A549 (cell line): ENCODE results near the gene C3orf22. TPM values are rescaled to one million over a fixed set of nuclear protein-coding genes. Genes with fewer than 3 reads are reported as not detected.
A peak's percentile ranks its signal among the peaks of the same experiment; 100 is the strongest.

Source experiments
- ATAC-seq, 2 experiments: fragments of 200-7000 bp in 1 of 2; fragments of >200 bp in 1 of 2; cut with Nextera tagmentation in 1 of 2; cut with Tn5 transposase in 1 of 2; 3 replicates each; pipeline versions ENCODE4 v1.8.0 to v1.9.1; 2018 to 2020; ENCODE audit warnings: mild to moderate bottlenecking in 1 of 2, moderate library complexity in 1 of 2
- CTCF ChIA-PET: fragments of 300-600 bp; sonication (Branson Sonifier 250); formaldehyde crosslinking; extraction: SDS; loops from one replicate; lab custom pipeline; 2021; ENCODE audit warnings: antibody characterized with exemption, inconsistent platforms; lab: Yijun Ruan, JAX
- POLR2A ChIA-PET: fragments of 350-600 bp; formaldehyde crosslinking; extraction: SDS; loops from one replicate; lab custom pipeline; 2021; ENCODE audit warnings: antibody characterized with exemption, inconsistent platforms; lab: Yijun Ruan, JAX
- DNase-seq, 2 experiments: peaks; one replicate each; pipeline versions ENCODE4 v3.0.0 to v3.0.0-alpha.2; 2011 to 2016; ENCODE audit warnings: low read depth in 1 of 2, low spot score in 1 of 2
- FAIRE-seq: peaks from 2 replicates; lab custom pipeline; 2011; peaks lifted over from hg19 to GRCh38; lab: Jason Lieb, UNC
- H3K27ac ChIP-seq, 2 experiments: fragments of >200 bp; sonication (Bioruptor Twin); formaldehyde crosslinking; 3 replicates each; pipeline ENCODE4 v1.5.1; 2016 to 2017
- H3K4me1 ChIP-seq: fragments of >200 bp; sonication (Bioruptor Twin); formaldehyde crosslinking; 3 replicates; pipeline ENCODE4 v1.6.1; 2016
- H3K4me2 ChIP-seq: fragments of >200 bp; sonication (Bioruptor Twin); formaldehyde crosslinking; 3 replicates; pipeline ENCODE4 v1.6.1; 2016
- H3K4me3 ChIP-seq: fragments of >200 bp; sonication (Bioruptor Twin); formaldehyde crosslinking; 3 replicates; pipeline ENCODE4 v1.5.1; 2016
- H3K9me3 ChIP-seq: fragments of >200 bp; sonication (Bioruptor Twin); formaldehyde crosslinking; 3 replicates; pipeline ENCODE4 v1.6.1; 2016
- BCL3 ChIP-seq: fragments of >200 bp; sonication (Bioruptor Twin); formaldehyde crosslinking; IDR thresholded peaks from 3 replicates; pipeline ENCODE4 v1.6.1; 2016
- CBX2 ChIP-seq: fragments of 200-600 bp; sonication (generic); IDR thresholded peaks from 2 replicates; pipeline ENCODE4 v1.6.1; 2016; ENCODE audit warnings: low read depth, mild to moderate bottlenecking, borderline replicate concordance
- CEBPB ChIP-seq, 2 experiments: fragments of >200 bp in 1 of 2; sonication (Bioruptor Twin) in 1 of 2; formaldehyde crosslinking in 1 of 2; IDR thresholded peaks; 2 replicates each; pipeline ENCODE4 v1.6.1; 2012 to 2016
- EHF ChIP-seq: fragments of 250-450 bp; sonication (Bioruptor Pico); IDR thresholded peaks from 2 replicates; pipeline ENCODE4 v1.5.0; 2020; ENCODE audit warnings: mild to moderate bottlenecking
- EHMT2 ChIP-seq: fragments of 200-600 bp; sonication (generic); IDR thresholded peaks from 2 replicates; pipeline ENCODE4 v1.6.1; 2016; ENCODE audit warnings: antibody characterized with exemption, low read depth, mild to moderate bottlenecking, moderate library complexity
- FOSL2 ChIP-seq, 2 experiments: fragments of 450-650 bp in 1 of 2; fragments of >200 bp in 1 of 2; sonication (Bioruptor Twin) in 1 of 2; formaldehyde crosslinking; IDR thresholded peaks; 2 replicates each; pipeline versions ENCODE4 v1.5.0 to v1.6.1; 2016 to 2020; ENCODE audit warnings: mild to moderate bottlenecking in 1 of 2, moderate library complexity in 1 of 2
- HMGXB4 ChIP-seq: fragments of 250-450 bp; sonication (Bioruptor Pico); IDR thresholded peaks from 2 replicates; pipeline ENCODE4 v1.5.0; 2021; ENCODE audit warnings: mild to moderate bottlenecking, moderate library complexity, borderline replicate concordance
- HOXB5 ChIP-seq: fragments of 250-450 bp; sonication (Bioruptor Pico); IDR thresholded peaks from 2 replicates; pipeline ENCODE4 v1.5.0; 2020; ENCODE audit warnings: mild to moderate bottlenecking, moderate library complexity
- KDM1A ChIP-seq: fragments of 200-600 bp; sonication (generic); IDR thresholded peaks from 2 replicates; pipeline ENCODE4 v1.6.1; 2016; ENCODE audit warnings: low read depth, mild to moderate bottlenecking
- NR3C1 ChIP-seq: fragments of >200 bp; sonication (Bioruptor Twin); formaldehyde crosslinking; IDR thresholded peaks from 3 replicates; pipeline ENCODE4 v1.6.1; 2017
- PBX3 ChIP-seq: IDR thresholded peaks from 2 replicates; pipeline ENCODE4 v1.6.1; 2012
- POLR2AphosphoS2 ChIP-seq: conservative IDR thresholded peaks from 2 replicates; pipeline ENCODE4 v1.6.1; 2012; ENCODE audit warnings: low read length, improper control_type of control experiment, inconsistent platforms
- RFX5 ChIP-seq: fragments of 450-650 bp; IDR thresholded peaks from 2 replicates; pipeline ENCODE4 v1.7.1; 2014; ENCODE audit warnings: antibody characterized with exemption, mild to moderate bottlenecking, moderate library complexity
- SMC3 ChIP-seq: fragments of >200 bp; sonication (Bioruptor Twin); formaldehyde crosslinking; IDR thresholded peaks from 3 replicates; pipeline ENCODE4 v1.6.1; 2018; ENCODE audit warnings: inconsistent platforms
- SREBF2 ChIP-seq: fragments of 450-650 bp; IDR thresholded peaks from 2 replicates; pipeline ENCODE4 v1.6.1; 2014; ENCODE audit warnings: mild to moderate bottlenecking, moderate library complexity
- TFCP2L1 ChIP-seq: fragments of 250-450 bp; sonication (Bioruptor Pico); IDR thresholded peaks from 2 replicates; pipeline ENCODE4 v1.5.0; 2021; ENCODE audit warnings: mild to moderate bottlenecking
- TP53 ChIP-seq: fragments of 250-450 bp; sonication (Bioruptor Pico); IDR thresholded peaks from 2 replicates; pipeline ENCODE4 v1.5.0; 2021; ENCODE audit warnings: mild to moderate bottlenecking, moderate library complexity
- ZNF302 ChIP-seq: fragments of 250-450 bp; sonication (Bioruptor Pico); IDR thresholded peaks from 2 replicates; pipeline ENCODE4 v1.9.0; 2021; ENCODE audit warnings: inconsistent platforms, mild to moderate bottlenecking, moderate library complexity
- WGBS: methylation state at CpG from one replicate; pipeline ENCODE4 v1.1.6; 2017; ENCODE audit errors: missing lambda C conversion rate; 5-methylcytosine and 5-hydroxymethylcytosine counted together
- polyA plus RNA-seq, 4 experiments: library from polyadenylated mRNA; depleted of rRNA in 3 of 4; stranded (reverse); fragments of >200 nt; fragmentation: RNase III in 1 of 4; extraction: RNeasy Plus Mini Kit Qiagen cat#74134 plus additional on column Dnase treatment in 1 of 4; gene quantifications; 2 replicates in 3 of 4; 3 replicates in 1 of 4; pipeline ENCODE4 v1.2.3, GENCODE V29; 2011 to 2017
- TF ChIP-seq, protein P1 (sequence below): fragments of 150-350 bp; IDR thresholded peaks from 2 replicates; pipeline ENCODE4 v1.6.1; 2014; ENCODE audit warnings: low read depth, mild to moderate bottlenecking, low read length
- TF ChIP-seq, protein P2 (sequence below): fragments of 250-450 bp; sonication (Bioruptor Pico); IDR thresholded peaks from 2 replicates; pipeline ENCODE4 v1.5.0; 2020; ENCODE audit warnings: low read depth, mild to moderate bottlenecking, moderate library complexity
- TF ChIP-seq, protein P3 (sequence below): fragments of 450-650 bp; IDR thresholded peaks from 2 replicates; pipeline ENCODE4 v1.6.1; 2014; ENCODE audit warnings: antibody characterized with exemption
- TF ChIP-seq, protein P4 (sequence below): IDR thresholded peaks from 2 replicates; pipeline ENCODE4 v1.6.1; 2012

Gene C3orf22
- polyA plus RNA-seq, 2 of the 4 experiments (the other 2 are of a cell fraction), result not detected

DNA sequence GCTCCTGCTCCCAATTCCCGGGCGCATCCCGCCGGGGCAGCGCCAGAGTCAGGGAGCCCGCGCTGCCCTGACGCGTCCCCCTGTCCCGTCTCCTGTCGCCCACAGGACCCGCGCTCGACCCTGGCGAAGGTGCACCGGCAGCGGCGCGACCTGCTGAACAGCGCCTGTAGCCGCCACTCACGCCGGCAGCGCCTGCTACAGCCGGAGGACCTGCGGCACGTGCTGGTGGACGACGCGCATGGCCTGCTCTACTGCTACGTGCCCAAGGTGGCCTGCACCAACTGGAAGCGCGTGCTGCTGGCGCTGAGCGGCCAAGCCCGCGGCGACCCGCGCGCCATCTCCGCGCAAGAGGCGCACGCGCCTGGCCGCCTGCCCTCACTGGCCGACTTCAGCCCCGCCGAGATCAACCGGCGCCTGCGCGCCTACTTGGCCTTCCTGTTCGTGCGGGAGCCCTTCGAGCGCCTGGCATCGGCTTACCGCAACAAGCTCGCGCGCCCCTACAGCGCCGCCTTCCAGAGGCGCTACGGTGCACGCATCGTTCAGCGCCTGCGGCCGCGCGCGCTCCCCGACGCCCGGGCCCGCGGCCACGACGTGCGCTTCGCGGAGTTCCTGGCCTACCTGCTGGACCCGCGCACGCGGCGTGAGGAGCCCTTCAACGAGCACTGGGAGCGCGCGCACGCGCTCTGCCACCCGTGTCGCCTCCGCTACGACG lies 16.9 kb downstream of the C3orf22 start:
- 98% methylated on average over 51 of the region's 101 CpGs for WGBS
- ChIA-PET CTCF (no interaction called here), POLR2A (no interaction called here)
- TF ChIP-seq TFCP2L1 (CRISPR knock-in tag) (no peak), ZNF302 (CRISPR knock-in tag) (no peak), POLR2AphosphoS2 (no peak), NR3C1 (no peak), KDM1A (no peak), SREBF2 (no peak), SMC3 (no peak), HOXB5 (CRISPR knock-in tag) (no peak), EHMT2 (no peak), BCL3 (no peak), EHF (CRISPR knock-in tag) (no peak), HMGXB4 (CRISPR knock-in tag) (no peak), RFX5 (no peak)
- TF ChIP-seq, protein P1, sequence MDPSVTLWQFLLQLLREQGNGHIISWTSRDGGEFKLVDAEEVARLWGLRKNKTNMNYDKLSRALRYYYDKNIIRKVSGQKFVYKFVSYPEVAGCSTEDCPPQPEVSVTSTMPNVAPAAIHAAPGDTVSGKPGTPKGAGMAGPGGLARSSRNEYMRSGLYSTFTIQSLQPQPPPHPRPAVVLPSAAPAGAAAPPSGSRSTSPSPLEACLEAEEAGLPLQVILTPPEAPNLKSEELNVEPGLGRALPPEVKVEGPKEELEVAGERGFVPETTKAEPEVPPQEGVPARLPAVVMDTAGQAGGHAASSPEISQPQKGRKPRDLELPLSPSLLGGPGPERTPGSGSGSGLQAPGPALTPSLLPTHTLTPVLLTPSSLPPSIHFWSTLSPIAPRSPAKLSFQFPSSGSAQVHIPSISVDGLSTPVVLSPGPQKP, result no peak
- TF ChIP-seq, protein P2, sequence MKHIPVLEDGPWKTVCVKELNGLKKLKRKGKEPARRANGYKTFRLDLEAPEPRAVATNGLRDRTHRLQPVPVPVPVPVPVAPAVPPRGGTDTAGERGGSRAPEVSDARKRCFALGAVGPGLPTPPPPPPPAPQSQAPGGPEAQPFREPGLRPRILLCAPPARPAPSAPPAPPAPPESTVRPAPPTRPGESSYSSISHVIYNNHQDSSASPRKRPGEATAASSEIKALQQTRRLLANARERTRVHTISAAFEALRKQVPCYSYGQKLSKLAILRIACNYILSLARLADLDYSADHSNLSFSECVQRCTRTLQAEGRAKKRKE (CRISPR knock-in tag), result no peak
- no peak overlapping the region for H3K4me2 ChIP-seq
- peaks cover 10% of the 10 kb centered on the region; the same call in 1 of the 3 replicates for H3K4me1 ChIP-seq
- ATAC-seq, result no peak
- DNase-seq, result no peak
- FAIRE-seq, result no peak
- no peak overlapping the region for H3K4me3 ChIP-seq
- H3K27ac ChIP-seq, result no peak overlapping the region
- no peaks in the 10 kb centered on the region for H3K9me3 ChIP-seq

DNA sequence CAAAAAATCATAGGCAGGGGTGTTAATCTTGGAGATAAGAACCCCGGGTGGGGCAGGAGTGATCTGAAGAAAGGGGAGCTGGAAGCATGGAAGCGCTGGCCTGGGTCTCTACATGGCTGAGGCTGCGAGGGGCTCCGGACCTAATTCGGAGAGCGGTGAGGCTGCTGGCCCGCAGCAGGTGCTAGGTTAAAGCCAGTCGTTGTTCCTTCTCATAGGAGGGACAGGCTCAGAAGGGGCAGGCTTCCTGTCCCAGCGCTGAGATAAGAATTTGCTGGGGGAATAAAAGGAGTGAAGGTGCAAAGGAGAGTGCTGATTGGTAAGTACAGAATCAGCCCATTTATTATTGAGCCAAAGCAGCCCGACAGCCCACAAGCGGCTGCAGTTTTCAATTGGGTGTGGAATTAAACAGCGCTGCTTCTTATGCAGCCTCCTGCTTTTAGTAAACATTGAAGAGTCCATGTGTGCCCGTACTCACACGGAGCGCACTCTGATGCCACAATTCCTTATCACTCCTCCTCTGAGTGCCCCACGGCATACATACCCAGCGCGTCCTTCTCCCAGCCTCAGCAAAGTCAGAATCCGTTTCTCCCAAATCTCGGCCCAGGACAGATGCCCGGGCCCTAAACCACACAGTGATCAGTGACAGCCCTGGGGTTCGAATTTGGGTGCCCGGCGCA lies 17.6 kb downstream of the C3orf22 start:
- no peak overlapping the region for H3K4me2 ChIP-seq
- H3K27ac ChIP-seq, result peak overlapping the region in 1 of 2 experiments; percentile 8; a peak in 1 of 6 replicates
- 89% methylated on average over 21 of the region's 24 CpGs for WGBS
- FAIRE-seq, result no peak
- H3K9me3 ChIP-seq, result no peaks in the 10 kb centered on the region
- H3K4me3 ChIP-seq, result no peak overlapping the region
- POLR2A ChIA-PET, result no interaction called here
- DNase-seq, result no peak
- CTCF ChIA-PET, result no interaction called here
- peaks cover 10% of the 10 kb centered on the region; the same call in 1 of the 3 replicates for H3K4me1 ChIP-seq
- no peak for ATAC-seq
- TF ChIP-seq HOXB5 (CRISPR knock-in tag), result no peak
- TF ChIP-seq, protein P3, sequence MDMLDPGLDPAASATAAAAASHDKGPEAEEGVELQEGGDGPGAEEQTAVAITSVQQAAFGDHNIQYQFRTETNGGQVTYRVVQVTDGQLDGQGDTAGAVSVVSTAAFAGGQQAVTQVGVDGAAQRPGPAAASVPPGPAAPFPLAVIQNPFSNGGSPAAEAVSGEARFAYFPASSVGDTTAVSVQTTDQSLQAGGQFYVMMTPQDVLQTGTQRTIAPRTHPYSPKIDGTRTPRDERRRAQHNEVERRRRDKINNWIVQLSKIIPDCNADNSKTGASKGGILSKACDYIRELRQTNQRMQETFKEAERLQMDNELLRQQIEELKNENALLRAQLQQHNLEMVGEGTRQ, result no peak
- no peak for TF ChIP-seq POLR2AphosphoS2
- no peak for TF ChIP-seq PBX3
- no peak for TF ChIP-seq SREBF2
- TF ChIP-seq FOSL2 (IDR thresholded peaks at IDR 0.05), result no peak
- TF ChIP-seq FOSL2 (CRISPR knock-in tag; IDR thresholded peaks at IDR 0.05), result no peak
- TF ChIP-seq, protein P1, result no peak
- no peak for TF ChIP-seq TP53 (CRISPR knock-in tag)
- TF ChIP-seq HMGXB4 (CRISPR knock-in tag), result no peak
- TF ChIP-seq CBX2, result no peak
- TF ChIP-seq CEBPB (IDR thresholded peaks at IDR 0.05), result no peak
- TF ChIP-seq NR3C1, result no peak
- TF ChIP-seq, protein P4, sequence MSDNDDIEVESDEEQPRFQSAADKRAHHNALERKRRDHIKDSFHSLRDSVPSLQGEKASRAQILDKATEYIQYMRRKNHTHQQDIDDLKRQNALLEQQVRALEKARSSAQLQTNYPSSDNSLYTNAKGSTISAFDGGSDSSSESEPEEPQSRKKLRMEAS, result no peak
